Endothelial cell of umbilical vein (primary cell): ENCODE measurements around the gene CHMP1B. TPM values are rescaled to one million over a fixed set of nuclear protein-coding genes. Genes with fewer than 3 reads are reported as not detected.

ENCODE experiments used
- BruUV-seq: library from RNA; stranded (reverse); fragments of 400-500 nt; replicated peaks from 2 replicates; lab custom pipeline; 2021; lab: Mats Ljungman, UMichigan
- CTCF ChIA-PET: fragments of 300-600, 350-600 bp; sonication (Branson Sonifier 250); formaldehyde crosslinking; loops from one replicate; lab custom pipeline; 2021; ENCODE audit warnings: antibody characterized with exemption, inconsistent platforms; lab: Charles Lee
- POLR2A ChIA-PET: fragments of 300-600, 350-600 bp; sonication (Branson Sonifier 250); formaldehyde crosslinking; loops from one replicate; lab custom pipeline; 2021; ENCODE audit warnings: antibody characterized with exemption, inconsistent platforms; lab: Charles Lee
- DNase-seq: peaks from one replicate; pipeline ENCODE4 v3.0.0-alpha.2; 2011; ENCODE audit warnings: low read depth, low spot score
- FAIRE-seq: peaks from 2 replicates; lab custom pipeline; 2011; peaks lifted over from hg19 to GRCh38; lab: Jason Lieb, UNC
- H2AFZ ChIP-seq: 2 replicates; pipeline ENCODE4 v1.6.0; 2012; ENCODE audit warnings: low read depth, low read length, control low read depth, inconsistent platforms
- H3K27ac ChIP-seq: 2 replicates; pipeline ENCODE4 v1.5.1; 2011; ENCODE audit warnings: low read depth, mild to moderate bottlenecking, control low read depth, low read length, moderate library complexity; ENCODE audit not compliant: insufficient read depth
- H3K27me3 ChIP-seq, 2 experiments: 2 replicates each; pipeline versions ENCODE4 v1.6.0 to v1.6.1; 2011; ENCODE audit warnings: low read length in 2 of 2, mixed read lengths in 1 of 2; ENCODE audit not compliant: control insufficient read depth in 2 of 2, insufficient read depth in 2 of 2
- H3K36me3 ChIP-seq, 2 experiments: 2 replicates in 1 of 2; 3 replicates in 1 of 2; pipeline ENCODE4 v1.5.1; 2011; ENCODE audit warnings: low read length in 2 of 2, mild to moderate bottlenecking in 1 of 2, moderate library complexity in 1 of 2; ENCODE audit not compliant: control insufficient read depth in 2 of 2, insufficient read depth in 2 of 2; ENCODE audit errors: extremely low read depth in 1 of 2
- H3K4me1 ChIP-seq: 3 replicates; pipeline ENCODE4 v1.5.1; 2011; ENCODE audit warnings: mild to moderate bottlenecking, low read length; ENCODE audit not compliant: control insufficient read depth, insufficient read depth; ENCODE audit errors: extremely low read depth
- H3K4me2 ChIP-seq: 2 replicates; pipeline ENCODE4 v1.6.1; 2011; ENCODE audit warnings: low read length, control low read depth, mixed read lengths; ENCODE audit not compliant: insufficient read depth
- H3K4me3 ChIP-seq, 3 experiments: fragments of 200-600 bp in 1 of 3; sonication (generic), shearing (Covaris generic) in 1 of 3; replicated peaks in 1 of 3; 2 replicates each; pipeline ENCODE4 v1.5.1; 2011 to 2016; ENCODE audit warnings: control low read depth in 3 of 3, low read length in 3 of 3, mild to moderate bottlenecking in 2 of 3, inconsistent platforms in 1 of 3, low read depth in 1 of 3, moderate library complexity in 1 of 3; ENCODE audit not compliant: insufficient read depth in 1 of 3
- H3K79me2 ChIP-seq: 2 replicates; pipeline ENCODE4 v1.6.0; 2012; ENCODE audit warnings: low read length, inconsistent platforms; ENCODE audit not compliant: control insufficient read depth, insufficient read depth
- H3K9ac ChIP-seq: replicated peaks from 2 replicates; pipeline ENCODE3; 2011; ENCODE audit warnings: low read length, control low read depth; ENCODE audit not compliant: insufficient read depth; ENCODE audit errors: extremely low read depth
- H3K9me1 ChIP-seq: replicated peaks from 3 replicates; pipeline ENCODE4 v1.6.0; 2011; ENCODE audit warnings: mild to moderate bottlenecking, low read length; ENCODE audit not compliant: control insufficient read depth, insufficient read depth; ENCODE audit errors: extremely low read depth
- H3K9me3 ChIP-seq: replicated peaks from 2 replicates; pipeline ENCODE4 v1.5.1; 2012; ENCODE audit warnings: low read length, inconsistent platforms; ENCODE audit not compliant: control insufficient read depth, insufficient read depth
- H4K20me1 ChIP-seq: replicated peaks from 2 replicates; pipeline ENCODE3; 2011; ENCODE audit warnings: mild to moderate bottlenecking, low read length; ENCODE audit not compliant: control insufficient read depth, insufficient read depth; ENCODE audit errors: extremely low read depth
- CTCF ChIP-seq, 2 donors: IDR thresholded peaks; 1 replicate in 1 of 2; 2 replicates in 1 of 2; pipeline ENCODE4 v1.5.1; 2011; ENCODE audit warnings: low read length in 2 of 2, mild to moderate bottlenecking in 2 of 2, moderate library complexity in 2 of 2, control low read depth in 1 of 2, inconsistent platforms in 1 of 2, low read depth in 1 of 2; ENCODE audit not compliant: insufficient read depth in 1 of 2; ENCODE audit errors: extremely low read depth in 1 of 2
- EZH2 ChIP-seq: IDR thresholded peaks from 2 replicates; pipeline ENCODE4 v1.6.1; 2012; ENCODE audit warnings: borderline replicate concordance, low read depth, mild to moderate bottlenecking, moderate library complexity, low read length, inconsistent platforms; ENCODE audit not compliant: severe bottlenecking
- FOS ChIP-seq: IDR thresholded peaks from 2 replicates; pipeline ENCODE4 v1.6.1; 2011; ENCODE audit warnings: mild to moderate bottlenecking, low read length, moderate library complexity, borderline replicate concordance; ENCODE audit not compliant: insufficient read depth
- GATA2 ChIP-seq: IDR thresholded peaks from 2 replicates; pipeline ENCODE4 v1.7.0; 2011; ENCODE audit warnings: low read depth, mild to moderate bottlenecking, moderate library complexity, mixed read lengths, low read length; ENCODE audit not compliant: insufficient read length, insufficient read depth
- JUN ChIP-seq: IDR thresholded peaks from 2 replicates; pipeline ENCODE4 v1.6.1; 2011; ENCODE audit warnings: borderline replicate concordance, low read depth; ENCODE audit not compliant: insufficient read length, insufficient read depth
- MAX ChIP-seq: IDR thresholded peaks from 2 replicates; pipeline ENCODE4 v1.6.1; 2011; ENCODE audit not compliant: insufficient read depth, insufficient read length
- MYC ChIP-seq: IDR thresholded peaks from one replicate; pipeline ENCODE4 v1.6.1; 2011; ENCODE audit warnings: mild to moderate bottlenecking, low read depth, low read length
- POLR2A ChIP-seq: IDR thresholded peaks from 2 replicates; pipeline ENCODE4 v1.6.1; 2012; ENCODE audit warnings: low read depth, mild to moderate bottlenecking, control low read depth, low read length
- POLR2AphosphoS5 ChIP-seq: IDR thresholded peaks from 2 replicates; pipeline ENCODE4 v1.6.1; 2012; ENCODE audit warnings: low read depth, mild to moderate bottlenecking, control low read depth, low read length, moderate library complexity; ENCODE audit not compliant: insufficient read depth
- dilution Hi-C: fragments of 300-500 bp; cut with MboI; formaldehyde crosslinking; loops from one replicate; pipeline ENCODE4 v1.15.0; 2019; ENCODE audit warnings: low sequenced_read_pairs; ENCODE audit not compliant: extremely low pct_ligation_motif_present
- intact Hi-C: fragments of 100-400 bp; cut with micrococcal nuclease; formaldehyde crosslinking; loops from one replicate; pipeline ENCODE4 v1.10.0; 2022
- polyA plus RNA-seq, 4 experiments: library from polyadenylated mRNA; depleted of rRNA in 3 of 4; stranded (reverse) in 3 of 4; unstranded in 1 of 4; fragments of >200 nt; gene quantifications; 2 replicates each; pipeline versions ENCODE4 v1.2.1 to v1.2.3, GENCODE V29; 2011 to 2012; ENCODE audit warnings: missing spikeins in 1 of 4
- total RNA-seq: library from RNA; stranded (reverse); gene quantifications from 2 replicates; pipeline ENCODE4 v1.2.3, GENCODE V29; 2021

CHMP1B gene
- total and polyA plus RNA-seq, 2 donors (not counting 3 experiments of a cell fraction or from before 2014, with no cell fraction given) = 24.0 to 27.0 TPM

- H3K9me3 ChIP-seq = no peaks in the 10 kb centered on the region
- no peaks in the 10 kb centered on the region for H3K27me3 ChIP-seq
- intact Hi-C loops (no loop called here), dilution Hi-C loops (no loop called here)
- no peak overlapping the region for H2AFZ ChIP-seq
- H4K20me1 ChIP-seq = no peaks in the 10 kb centered on the region
- no peaks in the 10 kb centered on the region for H3K79me2 ChIP-seq
- no peaks in the 10 kb centered on the region for H3K36me3 ChIP-seq
- no peaks in the 10 kb centered on the region for H3K9me1 ChIP-seq
- H3K4me3 ChIP-seq = no peak overlapping the region
- no peak overlapping the region for H3K27ac ChIP-seq
- POLR2A ChIA-PET = no interaction called here
- TF ChIP-seq GATA2 = no peak
- no peak for TF ChIP-seq CTCF (IDR thresholded peaks at IDR 0.05; ENCODE audit: extremely low read depth in 1 of 2, insufficient read depth in 1 of 2, low read depth in 1 of 2, low read length in 2 of 2)
- no peak for TF ChIP-seq MAX
- no peak for TF ChIP-seq POLR2A
- no peak for TF ChIP-seq MYC
- TF ChIP-seq JUN = no peak
- TF ChIP-seq POLR2AphosphoS5 = no peak
- TF ChIP-seq FOS = no peak
- no peak for TF ChIP-seq EZH2
- BruUV-seq = no TSS peak
- FAIRE-seq (no peak), DNase-seq (no peak)
- no peak overlapping the region for H3K4me2 ChIP-seq
- no peaks in the 10 kb centered on the region for H3K4me1 ChIP-seq
- H3K9ac ChIP-seq = no peak overlapping the region
- CTCF ChIA-PET = interaction anchor here (1.5 kb wide), 1 partner anchor 22 kb away, joined by 3 read pairs; no protein-coding TSS in a partner anchor
Observed at GRCh38 chr18:11818486-11819203, 32.6 kb upstream of the CHMP1B start.
